ENCODE data around the gene VPS13D. TPM values are rescaled to one million over a fixed set of nuclear protein-coding genes. Genes with fewer than 3 reads are reported as not detected.
"Not testable (repeated sequence)": the region's sequence is repeated elsewhere in the genome, so short reads cannot be mapped to it uniquely, and the experiment has no call there.

Gene VPS13D
- polyA plus RNA-seq, 3 donors: 3.6 to 20.2 (median 5.1) TPM

DNA sequence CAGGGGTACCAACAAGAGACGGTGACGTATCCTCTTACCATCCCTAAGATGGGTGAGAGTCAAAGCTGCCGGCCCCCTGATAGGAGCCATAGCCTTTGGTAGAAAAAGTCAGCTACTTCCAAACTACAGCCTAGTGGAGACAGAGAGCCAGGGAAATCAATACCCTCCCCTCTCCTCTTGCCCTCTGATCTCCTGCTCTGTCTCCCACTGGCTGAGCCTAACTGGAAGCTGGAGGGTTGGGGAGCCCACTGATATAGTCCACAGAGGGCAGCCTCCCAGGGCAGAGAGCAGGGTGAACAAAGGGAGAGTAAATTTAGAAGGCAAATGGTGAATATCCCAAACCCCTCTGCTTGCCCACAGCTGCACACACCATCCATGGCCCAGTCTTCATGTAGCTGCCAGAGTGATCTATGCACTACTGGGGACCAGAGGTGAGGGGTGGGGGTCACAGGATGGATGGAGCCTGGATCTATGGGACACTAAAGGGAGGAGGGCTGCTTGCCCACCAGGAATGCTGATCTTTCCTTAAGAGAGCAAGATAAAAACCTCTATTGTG lies 308.2 kb downstream of the VPS13D start:
- TF ChIP-seq, protein P1, sequence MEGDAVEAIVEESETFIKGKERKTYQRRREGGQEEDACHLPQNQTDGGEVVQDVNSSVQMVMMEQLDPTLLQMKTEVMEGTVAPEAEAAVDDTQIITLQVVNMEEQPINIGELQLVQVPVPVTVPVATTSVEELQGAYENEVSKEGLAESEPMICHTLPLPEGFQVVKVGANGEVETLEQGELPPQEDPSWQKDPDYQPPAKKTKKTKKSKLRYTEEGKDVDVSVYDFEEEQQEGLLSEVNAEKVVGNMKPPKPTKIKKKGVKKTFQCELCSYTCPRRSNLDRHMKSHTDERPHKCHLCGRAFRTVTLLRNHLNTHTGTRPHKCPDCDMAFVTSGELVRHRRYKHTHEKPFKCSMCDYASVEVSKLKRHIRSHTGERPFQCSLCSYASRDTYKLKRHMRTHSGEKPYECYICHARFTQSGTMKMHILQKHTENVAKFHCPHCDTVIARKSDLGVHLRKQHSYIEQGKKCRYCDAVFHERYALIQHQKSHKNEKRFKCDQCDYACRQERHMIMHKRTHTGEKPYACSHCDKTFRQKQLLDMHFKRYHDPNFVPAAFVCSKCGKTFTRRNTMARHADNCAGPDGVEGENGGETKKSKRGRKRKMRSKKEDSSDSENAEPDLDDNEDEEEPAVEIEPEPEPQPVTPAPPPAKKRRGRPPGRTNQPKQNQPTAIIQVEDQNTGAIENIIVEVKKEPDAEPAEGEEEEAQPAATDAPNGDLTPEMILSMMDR (IDR thresholded peaks at IDR 0.05): no peak
- Histone ChIP-seq H3K4me2 (replicated peaks; ENCODE audit: extremely low read depth, low read length, poor library complexity, severe bottlenecking) (no peak overlapping the region), H3K27me3 (ENCODE audit: control insufficient read depth in 2 of 2, insufficient read depth in 2 of 2, low read length in 2 of 2) (peaks cover 0 to 3% of the 10 kb centered on the region in 2 donors), H3K9me3 (replicated peaks in 1 of 2; ENCODE audit: control insufficient read depth in 1 of 2, insufficient read depth in 1 of 2, low read length in 2 of 2) (peaks cover 0 to 4% of the 10 kb centered on the region in 2 donors), H3K4me1 (ENCODE audit: control insufficient read depth in 1 of 2, insufficient read depth in 2 of 2, low read length in 2 of 2) (no peaks in the 10 kb centered on the region), H2AFZ (ENCODE audit: insufficient read depth, low read depth, low read length, poor library complexity, severe bottlenecking) (no peak overlapping the region), H3K79me2 (ENCODE audit: insufficient read depth, low read length) (no peaks in the 10 kb centered on the region), H3K9ac (ENCODE audit: insufficient read depth, low read length, poor library complexity, severe bottlenecking) (no peak overlapping the region), H3K27ac (ENCODE audit: low read depth in 1 of 2, low read length in 2 of 2) (no peak overlapping the region), H3K4me3 (replicated peaks in 1 of 3; ENCODE audit: low read depth in 2 of 3, low read length in 3 of 3) (no peak overlapping the region), H4K20me1 (ENCODE audit: insufficient read depth, low read length) (no peaks in the 10 kb centered on the region), H3K36me3 (replicated peaks in 1 of 2; ENCODE audit: control insufficient read depth in 1 of 2, insufficient read depth in 2 of 2, low read length in 2 of 2) (no peaks in the 10 kb centered on the region)
- Mint-ChIP-seq H3K27ac (no peak overlapping the region), H3K36me3 (peaks cover 0 to 4% of the 10 kb centered on the region in 2 donors), H3K27me3 (ENCODE audit: low read depth in 3 of 3) (peaks cover 3 to 13% (median 8%) of the 10 kb centered on the region in 3 donors), H3K4me3 (no peak overlapping the region), H3K4me1 (no peaks in the 10 kb centered on the region), H3K9me3 (peaks cover 0 to 12% (median 9%) of the 10 kb centered on the region in 7 donors)
- WGBS (ENCODE audit: insufficient coverage): no CpG with 5 or more reads among the region's 3 CpGs
- intact Hi-C loops (cut with micrococcal nuclease): no loop called here
- DNase-seq: no peak

DNA sequence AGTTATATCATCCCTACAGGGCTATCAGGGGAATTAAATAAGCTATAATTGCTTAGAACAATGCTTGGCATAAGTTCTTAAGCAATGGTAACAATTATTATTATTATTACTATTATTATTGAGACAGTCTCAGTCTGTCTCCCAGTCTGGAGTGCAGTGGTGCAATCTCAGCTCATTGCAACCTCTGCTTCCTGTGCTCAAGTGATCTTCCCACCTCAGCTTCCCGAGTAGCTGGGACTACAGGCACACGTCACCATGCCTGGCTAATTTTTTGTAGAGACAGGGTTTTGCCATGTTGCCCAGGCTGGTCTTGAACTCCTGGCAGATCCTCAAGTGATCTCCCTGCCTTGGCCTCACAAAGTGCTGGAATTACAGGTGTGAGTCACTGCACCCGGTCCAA lies 308.7 kb downstream of the VPS13D start:
- H4K20me1 ChIP-seq (ENCODE audit: insufficient read depth, low read length); H3K4me2 ChIP-seq (replicated peaks; ENCODE audit: extremely low read depth, low read length, poor library complexity, severe bottlenecking); H3K4me1 Mint-ChIP-seq; H3K9me3 ChIP-seq (replicated peaks in 1 of 2; ENCODE audit: control insufficient read depth in 1 of 2, insufficient read depth in 1 of 2, low read length in 2 of 2); H3K36me3 Mint-ChIP-seq; H3K4me1 ChIP-seq (ENCODE audit: control insufficient read depth in 1 of 2, insufficient read depth in 2 of 2, low read length in 2 of 2); intact Hi-C loops (cut with micrococcal nuclease); H2AFZ ChIP-seq (ENCODE audit: insufficient read depth, low read depth, low read length, poor library complexity, severe bottlenecking); H3K36me3 ChIP-seq (replicated peaks in 1 of 2; ENCODE audit: control insufficient read depth in 1 of 2, insufficient read depth in 2 of 2, low read length in 2 of 2); H3K79me2 ChIP-seq (ENCODE audit: insufficient read depth, low read length); H3K27ac ChIP-seq (ENCODE audit: low read depth in 1 of 2, low read length in 2 of 2); H3K27me3 ChIP-seq (ENCODE audit: control insufficient read depth in 2 of 2, insufficient read depth in 2 of 2, low read length in 2 of 2); H3K4me3 Mint-ChIP-seq; DNase-seq; H3K27ac Mint-ChIP-seq; H3K9ac ChIP-seq (ENCODE audit: insufficient read depth, low read length, poor library complexity, severe bottlenecking); H3K4me3 ChIP-seq (replicated peaks in 1 of 3; ENCODE audit: low read depth in 2 of 3, low read length in 3 of 3): not testable (repeated sequence)
- 38% methylated on average over 2 of the region's 3 CpGs for WGBS (ENCODE audit: insufficient coverage)
- peaks cover 0 to 12% (median 9%) of the 10 kb centered on the region in 7 donors for H3K9me3 Mint-ChIP-seq
- H3K27me3 Mint-ChIP-seq (ENCODE audit: low read depth in 3 of 3): peaks cover 4 to 15% (median 10%) of the 10 kb centered on the region in 3 donors

Measured in CD14-positive monocyte (primary cell).